ENCODE results near the gene SLC35G2.

DNA sequence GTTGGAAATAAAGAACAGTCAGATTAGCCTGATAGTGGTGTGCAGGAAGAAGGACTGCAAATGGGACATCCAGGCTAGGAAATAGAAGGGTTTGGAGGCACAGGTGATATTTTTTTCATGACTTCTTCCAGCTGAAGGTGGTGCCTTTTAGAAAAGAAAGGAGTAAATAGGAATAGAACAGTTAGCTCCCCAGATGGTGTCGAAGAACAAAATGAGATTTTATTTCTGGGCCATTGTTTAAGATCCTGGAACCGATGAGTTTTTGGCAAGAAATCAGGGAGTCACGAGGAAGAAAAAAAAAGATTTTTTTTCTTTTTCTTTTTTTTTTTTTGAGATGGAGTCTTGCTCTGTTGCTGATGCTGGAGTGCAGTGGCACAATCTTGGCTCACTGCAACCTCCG is 33.3 kb downstream of the SLC35G2 start:
- TF ChIP-seq, protein P1, sequence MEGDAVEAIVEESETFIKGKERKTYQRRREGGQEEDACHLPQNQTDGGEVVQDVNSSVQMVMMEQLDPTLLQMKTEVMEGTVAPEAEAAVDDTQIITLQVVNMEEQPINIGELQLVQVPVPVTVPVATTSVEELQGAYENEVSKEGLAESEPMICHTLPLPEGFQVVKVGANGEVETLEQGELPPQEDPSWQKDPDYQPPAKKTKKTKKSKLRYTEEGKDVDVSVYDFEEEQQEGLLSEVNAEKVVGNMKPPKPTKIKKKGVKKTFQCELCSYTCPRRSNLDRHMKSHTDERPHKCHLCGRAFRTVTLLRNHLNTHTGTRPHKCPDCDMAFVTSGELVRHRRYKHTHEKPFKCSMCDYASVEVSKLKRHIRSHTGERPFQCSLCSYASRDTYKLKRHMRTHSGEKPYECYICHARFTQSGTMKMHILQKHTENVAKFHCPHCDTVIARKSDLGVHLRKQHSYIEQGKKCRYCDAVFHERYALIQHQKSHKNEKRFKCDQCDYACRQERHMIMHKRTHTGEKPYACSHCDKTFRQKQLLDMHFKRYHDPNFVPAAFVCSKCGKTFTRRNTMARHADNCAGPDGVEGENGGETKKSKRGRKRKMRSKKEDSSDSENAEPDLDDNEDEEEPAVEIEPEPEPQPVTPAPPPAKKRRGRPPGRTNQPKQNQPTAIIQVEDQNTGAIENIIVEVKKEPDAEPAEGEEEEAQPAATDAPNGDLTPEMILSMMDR (IDR thresholded peaks at IDR 0.05): no peak
- TF ChIP-seq POLR2A (IDR thresholded peaks at IDR 0.05): no peak

Measured in body of pancreas (tissue), 4 donors.